ENCODE data around the gene CABLES2.

GRCh38 chr20:62356589-62357186, 50.4 kb downstream of the CABLES2 start:
- no peak for TF ChIP-seq FOSL1 (IDR thresholded peaks at IDR 0.05; ENCODE audit: low read depth)
- TF ChIP-seq EZH2 (IDR thresholded peaks at IDR 0.05), result no peak
- TF ChIP-seq POLR2AphosphoS5 (IDR thresholded peaks at IDR 0.05; ENCODE audit: low read depth, low read length), result no peak
- TF ChIP-seq POLR2A (IDR thresholded peaks at IDR 0.05; ENCODE audit: borderline replicate concordance, extremely low read depth, insufficient read depth, insufficient read length), result no peak
- TF ChIP-seq EZH2phosphoT487 (IDR thresholded peaks at IDR 0.05; ENCODE audit: borderline replicate concordance), result no peak
- TF ChIP-seq EGR1 (IDR thresholded peaks at IDR 0.05; ENCODE audit: low read depth), result no peak
- TF ChIP-seq SRF (IDR thresholded peaks at IDR 0.05; ENCODE audit: low read depth), result no peak
- no peak for TF ChIP-seq RAD21 (IDR thresholded peaks at IDR 0.05; ENCODE audit: low read depth)
